GM21526 (cell line): ENCODE results near the gene TLR7.

Experiments used
- ATAC-seq: cut with Tn5 transposase; IDR thresholded peaks from one replicate; pipeline ENCODE4 v1.9.1; 2021; ENCODE audit warnings: moderate library complexity; ENCODE audit not compliant: unreplicated experiment, low FRiP score

Gene TLR7

DNA sequence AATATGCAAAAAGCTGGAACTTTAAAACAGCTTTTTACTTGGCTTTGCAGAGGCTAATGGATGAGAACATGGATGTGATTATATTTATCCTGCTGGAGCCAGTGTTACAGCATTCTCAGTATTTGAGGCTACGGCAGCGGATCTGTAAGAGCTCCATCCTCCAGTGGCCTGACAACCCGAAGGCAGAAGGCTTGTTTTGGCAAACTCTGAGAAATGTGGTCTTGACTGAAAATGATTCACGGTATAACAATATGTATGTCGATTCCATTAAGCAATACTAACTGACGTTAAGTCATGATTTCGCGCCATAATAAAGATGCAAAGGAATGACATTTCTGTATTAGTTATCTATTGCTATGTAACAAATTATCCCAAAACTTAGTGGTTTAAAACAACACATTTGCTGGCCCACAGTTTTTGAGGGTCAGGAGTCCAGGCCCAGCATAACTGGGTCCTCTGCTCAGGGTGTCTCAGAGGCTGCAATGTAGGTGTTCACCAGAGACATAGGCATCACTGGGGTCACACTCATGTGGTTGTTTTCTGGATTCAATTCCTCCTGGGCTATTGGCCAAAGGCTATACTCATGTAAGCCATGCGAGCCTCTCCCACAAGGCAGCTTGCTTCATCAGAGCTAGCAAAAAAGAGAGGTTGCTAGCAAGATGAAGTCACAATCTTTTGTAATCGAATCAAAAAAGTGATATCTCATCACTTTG lies 55.2 kb downstream of the TLR7 start:
- no peak for ATAC-seq

DNA sequence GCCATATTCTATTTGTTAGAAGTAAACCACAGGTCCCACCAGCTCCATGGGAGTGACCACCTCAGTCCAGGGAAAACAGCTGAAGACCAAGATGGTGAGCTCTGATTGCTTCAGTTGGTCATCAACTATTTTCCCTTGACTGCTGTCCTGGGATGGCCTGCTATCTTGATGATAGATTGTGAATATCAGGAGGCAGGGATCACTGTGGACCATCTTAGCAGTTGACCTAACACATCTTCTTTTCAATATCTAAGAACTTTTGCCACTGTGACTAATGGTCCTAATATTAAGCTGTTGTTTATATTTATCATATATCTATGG lies 55.7 kb downstream of the TLR7 start:
- ATAC-seq = no peak

DNA sequence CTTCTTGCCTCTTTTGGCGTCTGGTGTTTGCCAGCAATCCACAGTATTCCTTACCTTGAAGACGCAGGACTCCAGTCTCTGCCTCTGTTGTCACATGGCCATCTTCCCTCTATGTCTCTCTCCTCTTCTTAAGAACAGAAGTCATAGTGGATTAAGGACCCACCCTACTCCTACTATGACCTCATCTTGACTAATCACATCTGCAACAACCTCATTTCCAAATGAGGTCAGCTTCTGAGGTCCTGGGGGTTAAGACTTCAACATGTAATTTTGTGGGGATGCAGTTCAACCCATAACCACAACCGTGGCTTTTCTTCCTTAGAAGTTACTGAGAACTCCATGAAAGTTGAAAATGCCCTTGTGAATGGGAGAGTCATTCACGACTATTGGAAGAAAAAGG lies 62.8 kb downstream of the TLR7 start:
- ATAC-seq = no peak

DNA sequence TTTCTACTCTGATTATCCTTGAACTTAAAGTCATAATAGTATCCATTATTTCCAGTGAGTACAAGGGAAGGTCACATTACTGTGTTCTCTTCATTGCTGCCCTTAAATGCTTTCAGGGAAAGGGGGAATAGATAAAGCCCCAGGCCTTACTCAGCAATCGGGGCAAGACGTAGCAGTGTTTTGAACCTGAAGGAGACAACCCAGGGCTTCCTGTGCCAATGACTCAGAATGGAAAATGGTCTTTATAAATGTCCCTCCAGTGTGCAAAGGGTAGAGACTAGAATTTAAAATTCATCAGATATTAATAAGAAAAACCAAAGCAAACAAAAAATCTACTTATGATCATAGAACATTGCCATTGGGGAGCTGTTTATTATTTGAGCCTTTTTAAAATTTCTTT lies 63.3 kb downstream of the TLR7 start:
- ATAC-seq = no peak

DNA sequence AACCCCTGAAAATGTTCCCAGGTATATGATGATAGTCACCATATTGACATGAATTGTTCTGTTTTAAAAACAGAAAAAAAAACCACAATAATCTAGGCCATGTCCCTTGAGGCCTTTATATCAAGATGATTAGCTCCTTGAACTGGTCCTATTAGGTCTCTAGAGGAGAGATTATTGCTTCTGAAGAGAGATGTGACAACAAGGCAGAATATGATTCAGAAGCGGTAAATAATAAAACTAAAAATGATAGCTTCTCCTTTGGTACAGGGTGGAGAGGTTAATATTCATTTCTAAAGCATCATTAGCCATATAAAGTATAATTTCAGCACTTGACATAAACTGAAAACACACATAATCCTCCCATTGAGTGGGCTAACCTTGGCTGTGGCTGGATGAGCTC lies 65.4 kb downstream of the TLR7 start:
- no peak for ATAC-seq

DNA sequence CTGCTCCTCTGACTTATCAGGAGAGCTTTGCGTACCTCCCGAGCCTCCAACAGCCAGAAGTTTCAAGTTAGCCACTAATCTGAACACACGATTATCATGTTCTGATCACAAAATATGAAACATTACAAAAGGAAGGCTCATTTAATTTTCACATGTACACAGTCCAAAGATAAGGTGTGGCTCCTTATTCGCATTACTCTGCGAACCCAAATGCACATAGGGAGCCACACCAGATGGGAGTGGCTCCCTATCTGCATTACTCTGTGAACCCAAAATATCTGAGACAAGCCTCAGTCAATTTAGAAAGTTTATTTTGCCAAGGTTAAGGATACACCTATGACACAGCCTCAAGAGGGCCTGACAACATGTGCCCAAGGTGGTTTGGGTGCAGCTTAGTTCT lies 68.0 kb downstream of the TLR7 start:
- no peak for ATAC-seq

DNA sequence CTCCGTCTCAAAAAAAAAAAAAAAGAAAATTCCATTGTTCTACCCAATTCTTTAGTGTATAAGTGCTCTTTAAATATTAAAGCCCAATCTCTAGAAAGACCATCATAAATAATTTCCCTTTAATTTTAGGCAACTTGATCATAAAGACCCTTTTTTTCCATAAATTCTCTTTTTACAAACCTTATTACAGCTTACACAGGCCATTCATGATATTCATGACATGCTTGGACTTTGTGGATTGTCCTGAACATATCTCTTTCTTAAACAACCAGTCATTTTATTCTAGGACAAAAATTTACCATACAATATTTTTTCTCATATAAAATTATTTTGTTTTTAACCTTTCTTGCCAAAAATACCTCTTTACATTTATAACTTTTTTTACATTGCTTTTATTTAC lies 70.1 kb downstream of the TLR7 start:
- ATAC-seq = no peak
